GM18861 (cell line): Measurements from ENCODE around the gene TPM4.
"Not testable (repeated sequence)": the region's sequence is repeated elsewhere in the genome, so short reads cannot be mapped to it uniquely, and the experiment has no call there.

Source experiments
- ATAC-seq: cut with Tn5 transposase; IDR thresholded peaks from one replicate; pipeline ENCODE4 v1.9.1; 2021; ENCODE audit not compliant: unreplicated experiment

Gene TPM4

GRCh38 chr19:16076154-16076957 is at the start of gene TPM4:
Gene TPM4 (plus strand): TSS chr19:16076495. CDS start chr19:16076566, 71 bp downstream.
- peak; percentile 54 for ATAC-seq

- no peak for ATAC-seq
Measured at GRCh38 chr19:16026756-16027155, 49.5 kb upstream of the TPM4 start.

- ATAC-seq: no peak
Measured at GRCh38 chr19:16027528-16027927, 48.8 kb upstream of the TPM4 start.

- ATAC-seq: not testable (repeated sequence)
Measured at GRCh38 chr19:16030155-16030554, 46.1 kb upstream of the TPM4 start.

- no peak for ATAC-seq
Measured at GRCh38 chr19:16030964-16031871, 45.1 kb upstream of the TPM4 start.

GRCh38 chr19:16031872-16032200 is 44.5 kb upstream of the TPM4 start:
- no peak for ATAC-seq

GRCh38 chr19:16032509-16033135 is 43.7 kb upstream of the TPM4 start:
- ATAC-seq: no peak

- no peak for ATAC-seq
Measured at GRCh38 chr19:16033136-16033530, 43.2 kb upstream of the TPM4 start.

GRCh38 chr19:16033721-16034120 is 42.6 kb upstream of the TPM4 start:
- no peak for ATAC-seq

- ATAC-seq: no peak
Measured at GRCh38 chr19:16034180-16034579, 42.1 kb upstream of the TPM4 start.

GRCh38 chr19:16034958-16035560 is 41.2 kb upstream of the TPM4 start:
- ATAC-seq: no peak

GRCh38 chr19:16035601-16036297 is 40.5 kb upstream of the TPM4 start:
- ATAC-seq: no peak

- ATAC-seq: no peak
Measured at GRCh38 chr19:16036397-16036925, 39.8 kb upstream of the TPM4 start.

GRCh38 chr19:16036941-16037340 is 39.4 kb upstream of the TPM4 start:
- ATAC-seq: no peak

- ATAC-seq: no peak
Measured at GRCh38 chr19:16037424-16038195, 38.7 kb upstream of the TPM4 start.

- ATAC-seq: no peak
Measured at GRCh38 chr19:16038196-16038695, 38.0 kb upstream of the TPM4 start.

GRCh38 chr19:16039081-16039480 is 37.2 kb upstream of the TPM4 start:
- ATAC-seq: no peak

- ATAC-seq: no peak
Measured at GRCh38 chr19:16039545-16039944, 36.8 kb upstream of the TPM4 start.

GRCh38 chr19:16040642-16041041 is 35.7 kb upstream of the TPM4 start:
- no peak for ATAC-seq
